Hippocampal formation (tissue), 2 donors: ENCODE measurements around the gene AQP12A.

ENCODE experiments used
- DNase-seq, 2 donors: peaks; one replicate each; lab custom pipeline; 2025; lab: John Stamatoyannopoulos, UW

The AQP12A gene

DNA sequence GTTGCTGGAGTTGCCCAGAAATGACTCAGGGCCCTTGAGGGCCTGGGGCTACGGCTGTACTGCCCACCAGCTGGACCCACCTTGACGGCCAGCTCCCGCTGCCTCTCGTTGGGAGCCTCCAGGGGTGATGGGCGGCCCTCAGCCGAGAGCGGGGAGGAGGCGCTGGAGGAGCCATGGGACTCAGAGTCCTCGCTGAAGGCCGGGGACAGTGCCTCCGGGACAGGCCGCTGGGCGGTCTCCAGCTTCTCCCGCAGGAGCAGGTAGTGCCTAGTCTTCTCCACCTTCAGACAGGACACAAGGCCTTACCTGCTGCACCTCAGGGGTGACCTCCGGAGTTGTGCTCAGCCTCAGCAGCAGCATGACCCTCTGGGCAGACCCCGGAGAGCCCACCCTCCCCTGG lies 30.7 kb downstream of the AQP12A start:
- no peak for DNase-seq

DNA sequence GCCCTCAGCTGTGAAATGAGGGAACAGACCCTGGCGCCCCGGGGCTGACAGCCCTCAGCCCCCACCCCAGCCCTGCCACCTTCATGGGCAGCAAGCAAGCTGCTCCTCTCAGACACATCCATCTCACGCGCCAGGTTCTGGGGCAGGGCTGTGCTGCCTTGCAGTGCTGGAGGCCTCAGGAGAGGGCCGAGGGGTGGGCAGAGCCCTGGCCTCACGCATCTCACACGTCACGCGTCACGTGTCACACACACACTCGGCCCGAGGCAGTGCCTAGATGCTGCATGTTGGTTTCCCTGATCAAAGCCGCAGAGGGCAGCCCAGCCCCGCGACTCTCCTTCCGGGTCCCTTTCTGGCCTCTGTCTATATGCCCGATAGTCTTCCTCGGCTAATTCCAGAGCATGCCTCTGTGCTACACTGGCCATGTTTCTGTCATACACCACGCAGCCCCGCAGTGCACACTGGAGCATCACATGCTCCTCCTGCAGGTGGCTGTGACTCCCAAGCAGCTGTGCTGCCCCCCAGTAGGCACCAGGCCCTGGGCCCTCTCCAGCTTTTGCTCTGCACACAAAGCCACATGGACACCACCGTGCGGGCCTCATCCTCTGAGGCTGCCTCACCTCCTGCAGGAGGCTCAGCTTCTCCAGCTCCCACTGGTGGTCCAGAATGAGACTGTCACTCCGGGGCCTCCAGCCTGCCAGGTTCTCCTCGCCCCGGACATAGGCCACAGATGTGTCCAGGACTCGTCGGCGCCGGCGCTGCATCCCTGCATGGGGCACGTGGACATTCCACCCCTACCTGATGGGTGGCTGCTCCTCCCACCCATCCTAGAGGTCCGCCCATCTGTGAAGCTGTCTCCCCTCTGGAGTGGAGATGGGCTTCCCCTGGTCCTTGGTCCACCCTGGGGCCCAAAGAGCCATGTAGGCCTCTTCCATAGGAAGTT lies 31.4 kb downstream of the AQP12A start:
- DNase-seq = no peak

DNA sequence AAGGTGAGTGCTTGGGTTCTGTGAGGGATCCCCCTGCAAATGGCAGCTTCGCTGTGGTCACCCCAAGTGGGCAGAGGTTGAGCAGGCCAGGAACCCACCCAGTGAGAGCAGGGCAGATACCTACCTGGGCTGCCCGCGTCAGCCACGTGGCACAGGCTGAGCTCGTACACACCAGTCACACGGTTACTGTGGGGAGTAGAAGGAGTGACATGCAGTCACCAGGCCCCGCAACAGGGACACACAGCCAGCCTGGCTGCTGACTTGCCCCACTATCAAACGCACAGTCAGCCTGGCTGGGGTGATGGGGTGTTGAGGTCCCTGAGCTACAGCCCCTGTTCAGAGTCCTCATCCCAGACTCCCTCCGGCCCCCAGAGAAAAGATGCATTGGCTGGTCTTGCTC lies 32.2 kb downstream of the AQP12A start:
- DNase-seq = no peak

DNA sequence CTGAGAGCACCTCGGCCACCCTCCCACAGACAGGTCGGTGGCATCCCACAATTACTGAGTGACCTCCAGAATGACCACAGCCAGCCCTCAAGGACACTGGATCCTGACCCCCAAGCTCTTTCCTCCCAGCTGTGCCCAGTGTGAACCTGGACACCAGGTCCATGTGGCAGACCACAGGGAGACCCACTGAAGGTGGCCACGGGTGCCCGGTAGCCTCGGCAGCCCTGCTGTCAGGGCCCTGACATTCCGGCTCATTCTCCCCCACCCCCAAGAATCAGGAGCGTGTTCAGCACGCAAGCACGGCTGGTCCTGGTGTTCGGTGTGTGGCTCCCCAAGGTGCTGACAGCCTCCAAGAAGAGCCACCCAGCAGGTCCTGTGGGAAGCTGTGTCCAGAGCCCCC lies 32.8 kb downstream of the AQP12A start:
- DNase-seq = no peak

DNA sequence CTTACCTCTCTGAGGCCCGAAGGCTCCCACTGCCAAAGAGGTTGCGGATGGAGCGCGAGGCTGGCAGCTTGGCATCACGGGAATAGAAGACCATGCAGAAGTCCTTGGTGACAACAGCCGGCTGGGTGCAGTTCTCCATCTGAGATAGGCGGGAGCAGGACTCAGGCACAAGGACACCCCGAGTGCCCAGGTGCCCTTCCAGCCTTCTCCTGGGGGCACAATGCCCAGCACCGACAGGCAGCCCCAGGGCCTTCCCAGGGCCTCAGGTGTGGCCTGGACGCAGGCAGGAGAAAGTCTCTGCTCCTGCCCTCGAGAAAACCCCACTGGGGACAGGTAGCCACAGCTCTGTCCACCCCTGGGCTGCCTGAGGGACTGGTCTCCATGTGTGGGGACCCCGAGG lies 33.6 kb downstream of the AQP12A start:
- DNase-seq = no peak

DNA sequence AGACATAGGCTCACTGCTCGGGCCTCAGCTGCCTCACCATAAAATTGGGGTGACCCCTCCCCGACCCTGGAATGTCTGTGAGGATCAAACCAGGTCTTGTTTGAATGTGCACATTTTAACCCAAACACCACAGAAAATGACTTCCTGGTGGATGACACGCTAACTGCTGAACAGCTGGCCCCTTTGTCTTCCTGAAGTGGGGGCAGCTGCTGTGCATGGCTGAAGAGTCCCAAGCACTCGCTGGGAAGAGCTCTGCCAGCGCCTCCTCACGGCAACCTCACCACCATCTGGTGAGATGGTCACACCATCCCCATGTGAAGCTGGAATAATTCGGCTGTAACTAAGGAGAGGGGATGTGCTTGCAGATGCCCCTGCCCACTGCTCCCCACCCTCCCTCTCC lies 34.0 kb downstream of the AQP12A start:
- DNase-seq = no peak

DNA sequence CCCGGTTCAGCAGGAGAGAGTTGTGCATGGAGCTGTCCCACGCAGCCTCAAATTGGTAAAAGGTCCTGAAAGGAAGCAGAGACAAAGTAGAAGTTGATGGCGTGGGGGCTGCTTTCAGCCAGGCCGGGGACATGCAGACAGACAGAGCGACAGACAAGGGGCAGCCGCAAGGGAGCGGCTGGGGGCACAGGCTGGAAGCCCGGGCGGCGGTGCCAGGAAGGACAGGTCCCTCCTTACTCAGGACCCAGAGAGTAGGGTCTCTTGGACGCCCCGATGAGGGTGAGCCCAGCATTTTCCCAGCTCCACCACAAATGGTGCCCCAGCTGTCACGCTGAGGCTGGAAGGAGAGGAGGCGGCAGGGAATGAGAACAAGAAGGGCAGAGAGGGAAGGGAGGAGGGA lies 35.2 kb downstream of the AQP12A start:
- no peak for DNase-seq

DNA sequence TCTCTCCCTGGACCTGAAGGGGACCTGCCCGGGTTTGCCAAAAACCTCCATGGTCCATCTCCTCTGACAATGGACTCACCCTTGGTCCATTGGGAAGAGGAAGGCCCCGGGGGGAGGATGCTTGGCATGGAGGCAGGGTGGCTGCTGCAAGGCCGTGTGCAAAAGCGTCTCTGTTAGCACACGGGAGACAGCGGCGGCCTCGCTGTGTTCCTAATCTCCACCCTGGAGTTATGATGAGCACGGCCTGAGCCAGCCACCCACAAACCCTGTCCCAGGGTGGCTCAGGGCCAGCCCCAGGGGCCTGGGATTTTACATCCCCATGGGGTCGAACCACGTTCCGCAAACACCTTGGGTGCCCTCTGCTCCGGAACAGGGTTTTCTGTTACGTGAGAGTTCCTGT lies 35.8 kb downstream of the AQP12A start:
- DNase-seq = no peak

DNA sequence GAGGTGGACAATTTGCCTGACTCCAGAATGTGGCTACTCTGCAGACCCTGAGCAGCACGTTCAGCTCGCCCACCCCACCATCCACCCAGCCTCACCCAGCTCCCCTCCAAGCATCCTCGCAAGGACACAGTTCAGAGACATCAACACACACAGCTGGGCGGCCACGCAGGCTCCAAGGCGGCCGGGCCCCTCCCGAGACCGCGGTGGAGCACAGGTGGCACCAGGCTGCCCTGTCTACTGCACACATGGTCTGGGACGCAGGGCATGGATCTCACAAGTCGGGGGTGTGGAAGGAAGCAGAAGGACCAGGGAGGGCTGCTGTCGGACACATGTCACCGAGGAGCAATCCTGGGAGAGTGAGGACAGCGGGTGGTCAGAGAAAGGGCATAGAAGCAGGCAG lies 36.2 kb downstream of the AQP12A start:
- DNase-seq = no peak

DNA sequence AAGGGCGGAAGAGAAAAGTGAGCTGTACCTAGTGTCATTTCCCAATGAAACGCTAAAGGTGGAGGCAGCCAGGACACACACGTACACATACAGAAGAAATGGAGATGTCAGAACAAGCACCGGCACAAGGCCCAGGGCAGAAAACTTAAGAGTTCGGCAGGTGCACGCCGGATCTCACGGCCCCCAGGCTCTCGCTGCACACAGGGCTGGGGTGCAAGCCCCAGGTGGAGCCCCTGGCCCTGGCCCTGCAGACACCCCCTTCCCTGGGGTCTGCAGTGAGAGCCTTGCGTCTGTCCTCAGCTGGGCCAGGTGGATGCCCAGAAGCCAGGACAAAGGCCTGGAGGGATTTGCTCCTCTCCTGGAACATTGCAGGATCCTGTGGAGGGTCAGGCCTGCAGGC lies 36.7 kb downstream of the AQP12A start:
- DNase-seq = no peak

DNA sequence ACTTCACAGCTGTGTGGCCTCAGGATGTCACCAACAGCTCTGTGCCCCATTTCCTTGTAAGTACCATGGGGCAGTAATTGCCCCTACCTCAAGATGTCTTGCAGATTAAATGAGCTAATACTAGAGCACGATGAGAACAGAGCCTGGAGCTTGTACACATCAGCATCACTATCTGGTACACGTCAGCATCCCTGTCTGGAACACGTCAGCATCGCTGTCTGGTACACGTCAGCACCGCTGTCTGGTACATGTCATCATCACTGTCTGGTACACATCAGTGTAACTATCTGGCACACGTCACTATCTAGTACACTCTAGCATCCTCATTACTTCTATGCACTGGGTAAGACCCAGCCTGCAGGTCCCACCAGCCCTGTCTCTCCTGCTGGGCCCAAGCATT lies 37.2 kb downstream of the AQP12A start:
- DNase-seq = no peak

DNA sequence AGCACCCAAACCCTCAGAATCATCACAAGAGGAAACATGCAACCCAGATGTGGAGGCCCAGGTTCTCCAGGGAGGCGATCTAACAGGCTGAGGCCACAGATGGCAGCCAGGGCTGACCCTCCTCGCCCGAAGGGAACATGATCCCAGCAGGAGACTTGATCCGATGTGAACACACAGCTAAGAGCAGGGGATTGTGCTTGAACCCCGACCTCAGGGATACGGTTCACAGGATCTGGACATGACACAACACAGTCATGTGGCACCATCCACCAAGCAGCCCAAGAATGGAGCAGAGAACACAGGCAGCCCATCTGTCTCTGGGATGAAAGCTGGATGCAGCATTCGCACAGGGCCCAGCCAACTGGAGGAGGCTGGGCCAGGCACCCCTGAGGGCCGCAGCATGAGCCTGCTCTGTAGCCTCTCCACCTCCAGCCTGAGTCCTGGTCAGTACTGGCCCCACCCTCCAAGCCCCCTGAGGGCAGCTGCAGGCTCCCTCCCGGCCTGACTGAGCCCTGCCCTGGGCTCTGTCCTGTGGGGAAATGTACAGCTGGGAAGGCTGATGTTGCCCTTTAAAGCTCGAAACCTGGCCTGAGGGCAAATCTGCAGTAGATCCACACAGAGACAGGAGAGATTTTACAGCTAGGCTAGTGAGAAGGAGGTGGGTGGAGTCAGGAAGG lies 39.0 kb downstream of the AQP12A start:
- DNase-seq = no peak

DNA sequence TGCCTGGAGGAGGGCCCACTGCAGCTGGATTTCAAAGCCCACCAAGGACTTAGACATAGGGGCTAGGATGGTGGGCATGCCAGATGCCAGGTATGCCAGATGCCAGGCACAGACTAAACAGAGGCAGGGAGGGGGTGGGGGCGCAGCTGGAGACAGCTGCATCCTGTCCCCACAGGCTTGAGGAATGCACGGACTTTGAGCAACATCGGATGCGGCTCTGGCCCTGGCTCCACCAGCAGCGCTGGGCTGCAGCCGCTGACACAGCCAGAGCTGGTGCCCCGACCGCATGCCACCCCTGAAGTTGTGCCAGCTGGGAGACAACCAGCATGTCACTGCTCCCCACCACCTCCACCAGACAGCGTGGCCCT lies 39.5 kb downstream of the AQP12A start:
- no peak for DNase-seq

DNA sequence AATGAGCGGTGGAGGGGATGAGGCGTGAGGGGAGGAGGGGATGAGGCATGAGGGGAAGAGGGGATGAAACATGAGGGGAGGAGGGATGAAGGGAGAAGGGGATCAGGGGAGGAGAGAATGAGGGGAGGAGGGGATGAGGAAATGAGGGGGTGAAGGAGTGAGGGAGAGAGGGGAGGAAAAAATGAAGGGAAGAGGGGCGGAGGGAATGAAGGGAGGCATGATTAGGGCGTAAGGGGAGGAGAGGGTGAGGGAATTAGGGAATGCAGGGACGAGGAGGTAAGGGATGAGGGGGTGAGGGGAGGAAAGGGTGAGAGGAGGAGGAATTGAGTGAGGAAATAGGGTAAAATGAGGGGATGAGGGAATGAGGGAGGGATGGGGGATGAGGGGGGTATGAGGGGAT lies 40.5 kb downstream of the AQP12A start:
- DNase-seq = no peak

DNA sequence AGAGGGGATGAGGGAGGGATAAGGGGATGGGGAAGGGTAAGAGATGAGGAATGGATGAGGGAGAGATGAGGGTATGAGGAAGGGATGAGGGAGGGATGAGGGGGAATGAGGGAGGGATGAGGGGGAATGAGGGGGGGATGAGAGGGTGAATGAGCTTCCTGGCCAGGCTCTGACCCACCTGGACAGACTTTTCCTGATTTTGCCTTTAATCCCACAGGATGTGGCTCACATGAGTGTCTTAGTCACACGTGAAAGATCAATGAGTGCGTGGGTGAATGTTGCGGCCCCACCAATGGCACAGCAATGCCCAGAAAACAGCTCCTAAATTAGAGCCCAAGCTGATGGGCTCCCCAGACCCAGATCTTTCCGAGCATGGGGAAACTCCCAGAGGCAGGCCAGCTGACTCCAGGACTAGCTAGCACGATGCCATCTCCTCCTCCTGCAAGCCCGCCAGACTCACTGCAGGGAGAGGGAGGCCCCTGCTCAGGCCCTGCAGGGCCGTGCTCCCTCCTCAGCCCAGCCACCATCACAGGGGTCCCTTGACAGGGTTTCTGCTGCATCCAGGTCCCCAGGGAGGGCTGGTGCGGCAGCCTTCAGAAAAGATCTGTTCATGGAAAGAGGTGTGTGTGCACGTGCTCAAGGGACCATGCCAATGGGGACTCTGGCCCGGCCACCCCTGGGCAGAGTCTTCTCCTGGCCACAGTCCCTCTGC lies 41.4 kb downstream of the AQP12A start:
- no peak for DNase-seq

DNA sequence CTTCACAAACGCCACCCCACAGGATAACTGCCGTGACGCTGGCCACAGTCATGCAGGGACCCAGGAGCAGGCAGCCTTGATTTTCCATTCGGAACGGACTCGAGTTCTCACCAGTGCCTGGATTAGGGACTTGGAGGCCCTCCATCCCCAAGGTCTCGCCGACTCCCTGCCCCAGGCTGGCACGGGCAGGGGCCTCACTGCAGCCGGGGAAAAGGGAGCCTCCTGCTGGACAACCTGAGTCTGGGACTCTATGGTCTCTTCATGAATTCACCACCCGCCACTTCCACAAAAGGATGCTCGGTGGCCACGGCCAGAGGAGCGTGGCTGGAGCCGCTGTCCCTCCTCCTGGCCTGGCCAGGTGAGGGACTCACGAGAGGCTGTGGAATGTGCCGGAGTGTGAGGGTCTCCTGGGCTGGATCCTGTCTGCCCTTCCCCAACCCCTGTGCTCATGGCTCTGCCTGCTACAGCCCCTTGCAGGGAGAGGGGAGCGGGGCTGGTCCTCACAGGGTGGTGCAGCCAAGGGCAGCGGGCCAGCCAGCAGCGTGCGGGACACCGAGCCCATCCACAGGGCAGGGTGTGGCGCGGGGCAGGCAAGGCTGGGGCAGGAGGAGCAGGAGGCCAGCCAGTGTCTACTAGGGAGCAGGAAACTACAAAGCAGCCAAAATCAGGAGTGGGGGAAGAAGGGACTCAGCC lies 42.3 kb downstream of the AQP12A start:
- no peak for DNase-seq

DNA sequence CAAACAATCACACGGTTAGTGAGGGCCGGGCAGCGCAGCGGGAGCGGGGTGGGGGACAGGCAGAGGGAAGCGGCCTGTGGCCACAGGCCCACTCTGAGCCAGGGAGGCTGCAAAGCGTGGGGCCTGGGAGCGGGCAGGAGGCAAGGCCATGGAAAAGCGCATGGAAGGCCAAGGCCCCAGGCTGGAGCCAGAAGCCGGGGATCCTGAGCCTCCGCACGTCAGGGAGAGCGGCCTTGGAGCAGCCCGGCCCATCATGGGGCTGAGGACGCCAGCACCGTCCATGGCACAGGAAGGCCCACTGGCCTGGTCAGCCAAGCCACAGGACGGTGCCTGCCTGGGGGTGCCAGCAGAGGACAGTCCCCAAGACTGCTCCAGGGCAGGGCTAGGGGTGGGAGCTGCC lies 43.1 kb downstream of the AQP12A start:
- DNase-seq = no peak

DNA sequence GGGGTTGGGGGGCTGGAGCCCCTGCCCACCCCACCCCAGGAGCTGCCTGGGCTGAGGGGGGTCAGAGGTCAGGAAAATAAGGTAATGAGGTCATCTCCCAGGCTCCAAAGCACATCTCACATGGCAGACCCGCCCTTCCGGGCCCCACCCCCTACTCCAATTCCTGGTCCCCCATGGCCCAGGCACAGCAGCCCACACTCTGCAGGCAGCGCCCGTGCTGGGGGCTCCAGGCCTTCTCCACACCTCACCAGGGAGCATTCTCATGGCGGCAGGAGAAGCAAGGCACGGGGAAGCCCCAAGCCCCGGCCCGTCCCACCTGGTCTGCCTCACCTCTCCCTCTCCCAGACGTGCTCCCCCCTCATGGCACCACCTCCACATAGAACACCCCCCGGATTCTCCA lies 43.8 kb downstream of the AQP12A start:
- no peak for DNase-seq

DNA sequence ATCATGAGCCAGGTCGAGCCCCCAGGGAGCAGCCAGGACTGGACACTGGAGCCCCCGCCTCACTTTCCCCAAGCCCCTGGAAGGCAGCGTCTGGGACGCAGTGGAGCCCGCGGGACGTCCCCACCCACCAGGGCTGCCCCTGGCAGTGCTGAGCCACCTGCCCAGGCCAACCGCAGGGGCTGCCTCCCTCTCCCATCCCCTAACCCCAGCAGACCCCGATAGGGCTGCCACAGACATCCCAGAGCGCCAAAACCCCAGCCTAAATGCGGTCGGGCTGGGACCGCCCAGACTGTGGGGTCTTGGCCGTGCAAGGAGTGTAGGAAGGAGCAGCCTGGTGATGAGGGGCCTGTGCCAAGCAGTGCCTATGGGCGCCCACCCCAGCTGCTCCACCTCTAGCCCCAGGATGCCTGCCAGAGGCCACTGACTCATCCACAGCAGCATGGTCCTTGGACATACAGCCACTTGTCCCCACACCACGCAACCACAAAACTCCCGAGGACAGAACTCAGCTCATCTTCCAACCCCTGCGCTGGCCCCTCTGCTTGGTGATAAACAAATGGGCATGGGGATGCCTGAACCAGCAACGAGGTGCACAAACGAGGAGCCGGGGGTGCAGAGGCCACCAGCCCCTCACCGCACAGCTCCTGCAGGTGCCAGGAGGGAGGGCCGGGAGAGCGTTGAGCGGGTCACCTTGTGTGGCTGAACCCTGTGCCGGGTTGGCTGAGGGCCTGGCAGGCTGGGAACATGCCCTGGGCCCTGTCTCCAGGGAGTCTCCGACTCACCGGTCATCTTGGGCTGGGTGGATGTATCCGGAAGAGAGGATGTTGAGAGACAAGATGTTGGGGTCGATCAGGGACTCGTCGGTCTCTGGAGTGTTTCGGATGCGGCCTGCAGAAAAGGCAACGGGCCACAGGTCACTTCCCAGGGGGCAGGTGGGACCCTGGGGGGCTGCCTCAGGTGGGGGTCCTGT lies 44.9 kb downstream of the AQP12A start:
- DNase-seq = no peak

DNA sequence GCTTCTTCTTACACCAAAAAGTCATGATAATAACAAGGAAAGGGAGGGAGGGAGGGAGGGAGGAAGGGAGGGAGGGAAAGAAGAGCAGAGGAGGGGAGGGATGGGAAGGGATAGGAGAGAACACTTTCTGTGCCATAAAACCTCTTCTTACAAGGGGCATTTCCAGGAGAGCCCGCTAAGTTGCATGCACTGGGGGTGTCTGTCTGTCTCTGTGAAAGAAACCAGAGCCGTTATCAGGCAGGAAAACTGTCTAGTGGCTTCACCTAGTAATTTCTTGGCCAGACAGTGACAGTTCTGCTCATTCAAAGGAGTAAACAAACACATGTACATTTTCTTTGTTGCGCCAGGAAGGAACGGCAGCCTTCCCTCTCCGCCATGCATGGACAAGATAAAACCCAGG lies 45.8 kb downstream of the AQP12A start:
- DNase-seq = no peak

DNA sequence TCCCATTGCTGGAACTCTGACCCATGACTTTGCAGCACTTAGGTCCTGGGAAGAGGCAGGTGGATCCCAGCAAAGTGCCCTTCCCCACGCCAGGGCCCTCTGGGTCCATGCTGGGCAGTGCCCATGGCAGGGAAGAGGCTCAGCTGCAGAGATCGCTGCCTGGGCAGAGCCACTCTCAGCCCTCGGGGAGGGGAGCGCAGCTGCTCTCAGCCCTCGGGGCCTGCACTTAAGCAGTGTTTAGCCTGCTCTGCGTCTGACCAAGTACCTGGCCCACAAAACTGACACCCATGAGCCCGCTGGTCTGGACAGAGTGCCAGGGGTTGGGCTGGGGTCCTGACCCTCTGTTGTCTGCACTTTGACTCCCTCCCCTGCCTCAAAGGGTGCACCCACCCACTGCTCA lies 46.3 kb downstream of the AQP12A start:
- no peak for DNase-seq
